Activated gamma-delta T cell treated with anti-CD3 and anti-CD28 coated beads, Interleukin-2, amount 50 U/mL, for 16 hours (primary cell): ENCODE data around the gene PHACTR1.

ENCODE experiments used
- DNase-seq: peaks from one replicate; pipeline ENCODE4 v3.0.0-alpha.2; 2020; ENCODE audit warnings: low read depth

PHACTR1 gene

DNA sequence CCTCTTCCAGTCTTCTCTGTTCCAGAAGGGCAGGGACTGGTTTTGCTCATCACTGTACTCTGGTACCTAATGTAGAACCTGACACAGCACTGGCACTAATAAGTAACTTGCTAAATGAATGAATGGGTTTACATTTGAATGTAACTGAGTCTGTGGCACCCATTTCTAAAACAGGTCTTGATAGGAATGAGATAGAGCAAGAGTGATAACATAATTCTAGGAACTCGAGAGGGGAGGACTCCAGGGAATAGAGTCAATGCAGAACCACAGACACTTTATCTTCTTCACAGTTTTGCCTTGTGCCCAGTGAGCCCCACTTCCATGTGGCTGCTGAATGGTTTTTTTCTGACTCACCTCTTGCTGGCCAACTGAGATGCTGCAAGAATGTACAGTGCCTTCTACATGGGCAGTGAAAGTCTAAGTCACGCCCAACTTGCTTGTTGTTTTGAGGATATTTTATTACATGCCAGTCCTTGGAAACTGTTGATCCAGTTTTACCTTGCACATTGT, 550.6 kb downstream of the PHACTR1 start:
- no peak for DNase-seq

DNA sequence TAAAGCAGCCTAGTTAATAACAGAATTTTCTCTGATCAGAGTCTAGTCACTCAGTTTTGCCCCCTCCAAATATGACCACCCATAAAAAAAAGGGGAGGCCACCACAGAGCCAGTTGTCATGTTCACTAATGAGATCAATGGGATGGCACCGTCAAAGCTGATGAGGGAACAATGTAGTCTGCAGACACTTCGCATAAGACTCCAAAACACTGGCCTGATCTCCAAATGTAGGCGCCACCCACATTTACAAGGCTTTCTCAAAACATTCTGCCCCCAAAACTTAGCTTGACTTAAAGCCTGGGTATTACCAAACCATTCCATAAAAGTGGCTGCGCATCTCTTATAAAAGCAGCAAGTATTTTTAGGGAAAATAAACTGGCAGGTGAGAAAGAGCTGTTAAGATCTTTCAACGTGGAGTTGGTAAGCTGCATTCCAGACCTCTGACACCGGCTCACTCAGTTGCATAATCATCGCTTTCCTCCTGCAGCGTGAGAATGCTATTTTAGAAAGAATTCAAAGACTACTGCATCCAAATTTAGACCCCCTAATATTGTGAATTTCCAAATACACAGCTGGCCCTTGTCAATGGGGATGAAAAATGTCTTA, 552.4 kb downstream of the PHACTR1 start:
- no peak for DNase-seq

DNA sequence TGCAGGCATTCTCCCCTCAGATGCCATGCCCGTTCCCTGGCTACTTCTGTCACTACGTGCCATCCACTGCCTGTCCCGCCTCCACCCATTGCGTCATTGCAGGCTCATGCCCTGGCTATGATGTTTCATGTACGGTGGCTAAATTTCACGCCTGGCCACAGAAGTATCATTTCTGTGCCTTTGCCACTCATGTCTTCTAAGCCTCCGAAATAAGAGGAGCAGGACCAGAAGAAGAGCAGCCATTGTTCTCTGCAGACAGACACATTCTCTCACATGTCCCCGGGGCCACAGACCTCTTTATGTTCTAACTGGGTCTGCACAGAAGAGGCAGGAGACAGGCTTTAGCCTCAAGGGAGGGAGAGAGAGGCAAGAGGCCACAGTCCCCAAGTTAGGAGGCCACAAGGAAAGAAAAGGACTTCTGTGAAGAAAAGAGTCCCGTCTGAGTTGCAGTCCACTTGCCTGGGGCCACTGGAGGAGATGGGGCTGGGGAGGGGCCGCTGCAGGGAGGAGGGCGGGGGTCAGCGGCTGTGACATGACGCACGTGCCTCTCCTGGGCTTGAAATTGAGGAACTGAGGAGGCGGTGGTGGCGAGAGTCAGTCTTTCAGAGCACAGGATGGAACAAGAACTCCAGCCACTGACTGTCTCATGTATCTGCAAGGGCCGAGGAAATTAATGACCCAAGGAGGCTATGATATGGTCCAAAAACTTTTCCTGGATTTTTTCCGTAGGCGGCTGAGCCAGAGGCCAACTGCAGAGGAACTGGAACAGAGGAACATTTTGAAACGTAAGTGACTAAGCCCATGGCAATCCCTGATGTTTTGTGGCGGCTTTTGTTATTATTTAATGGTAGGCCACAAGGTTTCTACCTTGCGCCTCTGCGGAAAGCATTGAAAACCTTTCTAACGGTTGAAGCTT, 555.8 kb downstream of the PHACTR1 start:
- DNase-seq: no peak

DNA sequence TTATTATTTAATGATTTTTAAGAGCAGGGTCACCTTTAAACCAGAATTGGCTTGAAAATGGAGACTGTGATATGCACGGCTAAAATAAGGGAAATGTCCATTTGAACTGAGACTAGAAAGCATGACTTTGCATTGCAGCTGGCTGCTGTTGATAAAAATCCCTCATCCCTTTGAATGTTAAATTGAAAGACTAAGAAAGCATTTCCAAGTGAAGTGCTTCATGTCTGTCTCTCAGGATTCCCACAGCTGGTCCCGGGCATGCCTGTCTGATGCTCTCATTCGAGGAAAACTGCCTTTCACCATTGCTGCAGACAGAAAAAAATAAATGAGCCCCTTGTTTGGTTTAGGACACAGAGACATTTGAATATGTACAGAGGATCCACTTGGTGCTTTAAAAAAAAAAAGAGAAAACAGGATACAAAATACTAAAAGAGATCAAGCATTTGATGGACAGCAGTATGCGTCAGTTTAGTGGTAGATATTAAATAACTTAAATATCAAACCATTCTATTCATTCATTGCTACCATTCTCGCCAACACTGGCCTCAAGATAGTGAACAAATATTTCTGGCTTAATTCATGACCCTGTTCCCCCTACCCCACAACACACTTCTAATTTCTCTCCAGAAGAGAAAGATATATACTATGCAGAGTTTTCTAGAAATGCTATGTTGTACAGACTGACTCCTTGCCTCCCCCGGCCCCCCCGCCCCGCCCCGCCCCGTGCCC, 556.8 kb downstream of the PHACTR1 start:
- no peak for DNase-seq

DNA sequence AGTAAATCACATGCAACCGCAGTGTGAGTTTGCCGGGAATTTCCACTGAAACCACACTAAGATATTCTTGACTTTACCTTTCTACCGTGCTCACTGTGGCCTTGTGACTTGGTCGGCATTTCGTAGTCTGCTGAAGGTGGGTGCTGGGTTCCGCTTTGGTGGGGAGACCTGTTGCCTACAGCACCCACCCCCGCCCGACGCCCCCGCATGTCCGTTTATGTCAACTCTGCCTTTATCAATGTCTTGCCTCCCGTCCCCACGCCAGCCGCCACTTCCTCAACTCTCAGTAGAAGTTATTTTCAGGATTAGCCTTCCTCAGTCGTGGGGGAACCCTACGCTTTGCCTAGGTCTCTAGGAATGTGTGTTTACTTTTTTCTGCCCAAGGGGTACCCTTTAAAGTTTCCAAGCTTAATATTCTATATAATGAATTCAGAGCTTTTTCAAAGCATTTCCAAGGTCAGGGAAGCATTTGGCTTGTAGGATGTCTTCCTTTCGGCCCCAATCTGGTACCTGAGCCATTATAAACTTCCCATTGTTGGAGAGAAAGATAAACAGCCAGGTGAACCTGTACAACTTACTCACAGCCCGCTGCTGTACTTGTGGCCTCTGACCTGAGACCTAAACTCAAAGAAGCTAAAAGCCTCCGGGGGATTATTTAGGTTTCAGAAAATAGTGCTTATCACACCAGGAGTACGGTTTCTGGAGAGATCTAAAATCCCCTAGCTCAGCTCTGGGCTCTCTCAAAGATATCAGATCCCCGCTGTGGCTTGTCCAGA, 557.6 kb downstream of the PHACTR1 start:
- peak; percentile 53 for DNase-seq

DNA sequence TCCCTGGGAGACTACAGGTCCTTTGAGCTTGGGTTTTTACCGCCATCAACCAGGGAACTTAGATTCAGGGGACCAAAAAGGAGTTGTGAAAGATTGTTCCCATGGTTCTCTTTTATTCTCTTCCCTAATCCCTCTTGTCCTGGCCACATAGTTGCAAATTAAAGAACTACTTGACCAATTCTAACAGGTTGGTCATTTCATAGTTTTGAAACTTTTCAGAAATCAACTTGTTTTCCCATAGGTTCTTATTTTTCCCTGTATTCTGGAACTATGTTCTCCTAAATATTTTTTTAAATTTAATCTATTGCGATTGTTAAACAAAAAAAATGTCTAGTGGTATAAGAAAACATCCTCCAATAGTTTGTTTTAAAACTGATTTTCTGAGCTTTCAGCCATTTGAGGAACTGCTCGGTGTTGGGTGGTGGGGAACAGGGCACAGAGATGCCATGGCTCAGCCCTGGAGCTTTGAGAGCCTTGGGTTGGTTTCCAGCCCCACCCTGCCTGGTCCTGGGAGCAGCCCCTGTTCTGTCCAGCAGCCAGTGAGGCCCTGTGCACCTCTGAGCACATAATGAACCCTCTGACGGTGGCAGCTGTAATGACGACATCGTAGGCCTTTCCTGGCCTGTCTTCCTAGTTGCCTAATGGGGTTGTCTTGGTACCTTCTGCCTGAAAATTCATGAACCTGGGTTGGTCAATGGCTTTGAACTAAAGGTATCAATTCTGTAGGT, 558.3 kb downstream of the PHACTR1 start:
- DNase-seq: no peak

DNA sequence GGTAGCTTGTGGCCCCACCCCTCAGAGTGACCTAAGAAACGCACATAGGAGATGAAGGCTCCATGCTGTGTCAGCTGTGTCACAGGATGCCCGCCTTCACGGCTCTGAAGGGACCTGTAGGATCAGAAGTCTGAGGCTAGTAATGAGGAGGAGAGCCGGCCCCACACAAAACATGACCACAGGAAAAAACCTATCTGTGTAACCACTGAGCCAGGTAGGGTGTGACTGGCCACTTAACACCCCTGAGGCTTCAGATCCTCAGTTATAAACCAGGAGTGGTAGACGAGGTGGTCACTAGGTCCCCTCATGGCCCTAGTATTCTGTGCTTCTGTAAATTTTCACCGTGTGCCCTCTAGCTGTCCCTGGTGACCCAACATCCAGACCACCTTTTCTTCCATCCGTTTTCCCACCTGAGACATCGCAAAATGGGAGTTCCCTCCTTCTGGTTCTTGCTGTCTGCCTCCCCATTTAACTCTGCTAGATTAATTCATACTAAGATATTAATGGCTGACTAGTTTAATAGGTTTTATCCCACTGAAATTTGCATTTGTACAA, 558.9 kb downstream of the PHACTR1 start:
- no peak for DNase-seq

DNA sequence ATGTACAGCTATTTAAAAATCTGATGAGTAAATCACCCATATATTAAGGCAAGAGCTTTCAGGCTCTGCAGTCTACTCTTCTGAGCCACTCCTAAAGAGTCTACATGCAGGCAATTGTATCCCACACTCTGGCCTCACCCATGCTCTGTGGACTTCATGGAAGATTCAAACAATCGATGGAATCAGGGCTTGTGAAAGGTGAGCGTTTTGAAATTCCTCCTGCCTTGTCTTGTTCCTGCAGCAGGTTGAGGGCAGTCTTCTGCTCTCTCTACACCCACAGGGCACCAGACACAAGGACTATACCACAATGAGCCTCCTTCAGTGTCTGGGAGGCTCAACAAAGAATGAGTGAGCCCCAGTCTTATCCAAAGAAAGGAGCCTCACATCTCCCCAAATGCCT, 560.7 kb downstream of the PHACTR1 start:
- no peak for DNase-seq

DNA sequence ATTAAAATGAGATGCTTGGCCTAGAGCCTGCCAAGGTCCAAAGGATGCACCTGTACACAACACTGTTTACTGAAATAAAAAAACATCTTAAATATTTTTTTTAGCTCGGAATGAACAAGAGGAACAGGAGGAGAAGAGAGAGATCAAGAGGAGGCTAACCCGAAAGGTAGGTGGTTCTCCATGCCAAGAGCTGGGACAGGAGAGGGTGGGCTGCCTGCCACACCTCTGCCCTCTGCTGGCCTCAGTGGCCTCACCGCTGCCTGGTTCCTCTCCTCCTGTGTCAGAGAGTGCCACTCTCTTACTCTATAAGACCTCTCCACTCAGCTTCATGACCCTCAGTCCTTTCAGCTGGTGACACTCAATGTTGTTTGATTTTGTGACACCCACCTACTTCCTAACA, 561.6 kb downstream of the PHACTR1 start:
- no peak for DNase-seq

DNA sequence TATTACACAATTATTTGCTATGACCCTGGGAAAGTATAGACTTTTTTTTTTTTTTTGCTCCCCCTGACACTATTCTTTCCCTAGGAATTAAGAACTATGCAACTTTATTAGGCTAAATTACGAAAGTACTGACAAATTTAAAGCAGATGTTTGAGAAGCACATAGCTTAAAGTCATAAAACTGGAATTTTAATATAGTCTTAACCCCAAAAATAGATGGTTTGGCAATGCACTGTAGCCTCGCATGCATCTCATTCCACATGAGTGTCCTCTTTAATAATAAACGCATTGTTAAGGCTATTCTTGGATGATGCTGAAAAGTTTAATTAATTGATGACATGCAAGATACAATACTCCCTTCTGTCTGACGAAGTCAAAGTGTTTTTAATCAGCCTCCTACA, 562.4 kb downstream of the PHACTR1 start:
- no peak for DNase-seq

DNA sequence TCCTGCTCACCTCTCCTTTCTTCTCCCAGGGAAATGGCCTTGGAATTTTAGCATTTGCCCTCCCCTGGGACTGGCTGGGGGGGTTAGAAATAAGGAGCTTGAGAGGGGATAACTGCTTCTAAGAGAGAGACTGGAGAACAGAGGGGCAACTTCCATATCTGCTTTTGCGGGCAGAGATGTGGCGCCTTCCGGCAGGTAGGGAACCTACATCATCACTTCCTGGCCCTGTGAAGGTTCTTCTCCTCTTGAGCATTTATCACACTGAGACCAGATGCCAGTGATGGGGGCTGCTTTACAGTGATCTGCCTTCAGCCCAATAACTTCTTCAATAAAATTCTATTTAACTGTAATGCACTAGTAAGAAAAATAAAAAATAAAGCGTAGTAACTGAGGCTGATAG, 563.7 kb downstream of the PHACTR1 start:
- no peak for DNase-seq

DNA sequence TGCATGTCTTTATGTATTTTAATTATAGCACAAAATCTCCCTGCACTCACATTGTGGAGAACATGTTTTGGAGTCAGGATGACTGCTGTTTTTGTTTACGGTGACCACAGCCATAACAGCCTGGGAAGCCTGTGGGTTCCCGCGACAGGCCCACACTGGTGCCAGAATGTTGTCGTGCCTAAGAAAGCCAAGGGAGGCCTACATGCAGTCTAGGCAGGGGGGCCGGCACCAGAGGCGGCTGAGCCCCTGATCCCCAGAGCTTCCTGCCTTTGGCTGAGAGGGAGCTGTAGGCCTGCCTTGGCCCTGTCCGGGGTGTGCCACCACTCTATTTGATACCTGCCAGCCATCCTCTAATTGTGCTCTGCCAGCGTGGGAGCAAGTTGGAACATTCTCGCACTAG, 565.1 kb downstream of the PHACTR1 start:
- DNase-seq: no peak

DNA sequence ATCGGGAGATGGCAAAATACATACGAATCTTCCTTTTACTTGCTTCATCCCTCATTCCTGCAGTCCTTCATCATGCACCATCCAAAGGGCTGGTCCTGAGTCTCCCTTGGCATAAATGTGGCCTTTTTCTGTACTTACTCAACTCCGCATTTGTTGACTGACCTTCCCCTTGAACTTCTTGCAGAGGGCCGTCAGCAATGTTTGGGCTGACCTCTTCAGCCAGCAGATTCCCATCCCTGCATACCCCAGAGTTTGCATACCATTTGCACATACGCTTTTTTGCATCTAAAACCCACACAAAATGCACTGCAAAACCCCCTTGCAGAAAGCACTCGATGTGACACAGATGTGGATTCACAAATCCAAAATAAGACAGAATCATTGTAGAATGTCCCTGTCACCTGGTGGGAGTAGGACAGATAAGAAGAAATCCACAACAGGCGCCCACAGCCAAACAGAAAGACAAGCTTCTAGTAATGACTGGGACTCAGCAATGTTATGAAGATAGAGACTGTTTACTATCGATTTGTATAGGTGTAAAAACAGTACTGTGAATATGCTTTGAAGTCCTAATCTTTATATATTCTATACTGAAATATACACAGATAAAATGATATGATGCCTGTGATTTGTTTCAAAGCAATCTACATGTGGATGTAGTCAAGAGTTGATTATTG, 566.0 kb downstream of the PHACTR1 start:
- DNase-seq: no peak

DNA sequence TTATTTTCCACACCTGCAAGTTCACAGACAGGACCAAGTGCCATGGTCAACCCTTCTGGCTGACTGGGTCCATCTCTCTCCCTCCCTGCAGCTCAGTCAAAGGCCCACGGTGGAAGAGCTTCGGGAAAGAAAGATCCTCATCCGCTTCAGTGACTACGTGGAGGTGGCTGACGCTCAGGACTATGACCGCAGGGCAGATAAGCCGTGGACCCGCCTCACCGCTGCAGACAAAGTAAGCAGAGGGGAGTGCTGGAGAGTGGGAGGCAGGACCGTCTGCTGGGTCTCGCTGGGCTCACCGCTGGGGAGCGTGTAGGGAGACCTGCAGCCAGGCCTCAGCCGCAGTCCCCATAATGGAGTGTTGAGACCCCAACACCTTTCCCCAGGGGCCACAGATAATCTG, 566.8 kb downstream of the PHACTR1 start:
- DNase-seq: no peak

DNA sequence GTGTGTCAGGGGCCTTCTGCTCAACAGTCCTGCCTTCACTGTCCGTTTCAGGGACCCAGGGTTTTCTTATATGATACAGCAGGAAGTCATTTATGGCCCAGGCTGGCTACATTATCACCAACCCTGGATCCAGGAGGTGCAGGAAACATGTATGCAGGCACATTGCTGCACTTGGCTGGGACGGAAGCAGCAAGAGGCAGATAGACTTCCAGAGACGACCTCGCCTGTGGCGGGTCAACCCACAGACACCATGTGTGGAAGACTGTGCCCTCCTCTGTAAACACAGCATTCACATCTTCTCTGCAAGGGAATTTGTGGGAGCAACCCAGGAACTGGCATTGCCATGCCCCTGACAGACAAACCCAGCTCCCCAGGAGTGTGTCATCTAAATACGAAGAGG, 568.1 kb downstream of the PHACTR1 start:
- DNase-seq: no peak

DNA sequence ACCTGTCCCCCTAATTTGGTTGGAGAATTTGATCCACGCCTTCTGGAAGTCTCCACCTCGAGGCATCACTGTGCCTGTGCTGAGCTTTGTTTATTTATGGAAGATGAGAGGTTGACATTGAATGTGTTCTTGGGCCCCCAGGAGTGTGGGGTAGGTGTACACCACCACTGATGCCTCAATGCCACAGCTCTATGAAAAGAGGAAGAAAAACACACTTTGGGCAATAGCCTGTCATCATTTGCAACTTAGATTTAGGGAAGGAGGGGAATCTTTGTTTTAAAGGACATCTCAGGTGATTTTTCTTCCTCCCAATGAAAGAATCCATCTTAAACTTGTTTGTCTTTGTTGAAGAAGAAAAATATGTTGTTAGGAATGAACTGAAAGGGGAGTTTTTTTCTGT, 569.1 kb downstream of the PHACTR1 start:
- DNase-seq: no peak

DNA sequence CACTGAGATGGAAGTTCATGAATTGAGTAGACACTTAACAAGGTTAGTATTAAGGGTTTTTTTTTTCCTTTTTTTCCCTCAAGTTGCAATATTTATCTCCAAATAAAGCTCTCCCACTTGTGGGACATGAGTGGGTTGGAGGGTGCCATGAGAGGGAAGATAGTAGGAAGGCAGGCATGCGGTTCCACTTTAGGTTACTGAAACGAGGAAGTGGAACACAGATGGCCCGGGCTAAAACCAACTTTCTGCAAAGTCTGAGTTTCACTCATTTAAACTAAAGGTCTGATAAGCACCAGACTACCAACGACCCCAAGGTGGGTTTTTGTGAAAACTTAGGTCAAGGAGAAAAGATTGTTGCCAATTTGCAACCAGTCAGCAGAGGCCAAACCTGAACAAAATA, 569.6 kb downstream of the PHACTR1 start:
- DNase-seq: no peak

DNA sequence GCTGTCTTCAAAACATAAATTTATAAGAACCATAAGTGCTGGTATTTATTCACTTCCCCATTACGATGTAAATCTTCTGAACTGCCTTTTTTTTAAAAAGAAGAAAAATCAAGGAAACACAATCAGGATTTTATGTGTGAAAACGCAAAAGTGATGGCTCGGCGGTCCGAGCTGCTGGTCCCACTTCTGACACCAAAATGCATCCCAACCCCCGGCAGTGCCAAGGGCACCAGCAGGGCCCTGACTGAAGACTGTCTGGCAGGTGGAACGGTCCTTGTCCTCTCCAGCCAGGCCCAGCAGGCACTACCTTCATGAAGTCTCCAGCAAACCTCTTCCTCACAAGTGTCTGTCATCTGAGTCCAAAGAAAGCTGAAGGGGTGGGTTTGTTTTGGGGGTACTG, 570.5 kb downstream of the PHACTR1 start:
- DNase-seq: no peak

DNA sequence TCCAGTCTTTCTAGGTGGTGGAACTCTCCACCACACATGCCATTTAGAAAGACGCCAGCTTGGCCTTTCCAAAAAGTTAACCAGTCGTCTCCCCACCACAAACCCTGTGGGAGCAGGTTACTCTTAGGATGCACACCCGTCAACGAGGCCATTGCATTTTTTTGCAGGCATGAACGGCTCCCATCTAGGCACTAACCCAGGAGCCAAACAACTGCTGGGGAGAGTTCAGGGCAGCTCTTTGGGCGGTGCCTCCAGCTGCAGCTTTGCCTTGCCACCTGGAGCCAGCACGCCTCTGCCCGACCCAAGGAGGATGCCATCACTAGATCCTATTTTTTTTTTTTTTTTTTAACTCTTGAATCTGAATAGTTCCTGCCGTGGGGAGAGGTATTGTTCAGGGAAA, 571.9 kb downstream of the PHACTR1 start:
- DNase-seq: no peak

DNA sequence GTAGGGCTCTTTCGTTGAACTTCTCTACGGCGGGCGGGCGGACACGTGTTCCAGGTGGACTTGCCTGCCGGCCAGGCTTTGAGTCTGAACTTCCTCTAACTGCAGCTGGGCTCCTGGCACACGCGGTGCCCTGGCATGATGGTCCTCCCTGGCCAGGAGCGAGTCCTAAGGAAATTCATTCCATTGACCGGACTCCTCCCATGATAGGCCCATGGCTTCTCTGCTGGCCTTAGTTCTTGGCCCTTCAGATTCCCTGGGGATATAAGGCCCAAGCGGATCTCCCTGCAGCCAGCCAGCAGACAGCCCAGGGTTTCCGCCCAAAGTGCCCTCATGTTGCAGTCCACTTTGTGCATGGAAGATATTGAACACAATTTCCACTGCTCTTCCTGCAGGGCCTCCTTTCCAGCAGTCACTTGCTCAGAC, 572.4 kb downstream of the PHACTR1 start:
- no peak for DNase-seq
